WTC11 (cell line): ENCODE measurements around the gene PCLAF. TPM values are rescaled to one million over a fixed set of nuclear protein-coding genes. Genes with fewer than 3 reads are reported as not detected.

ENCODE experiments used
- ATAC-seq: fragments of 200-7000 bp; cut with Tn5 transposase; 2 replicates; pipeline ENCODE4 v1.10.0; 2021; ENCODE audit warnings: mild to moderate bottlenecking, moderate library complexity
- CTCF ChIA-PET: fragments of 300-600 bp; sonication (Branson Sonifier 250); formaldehyde crosslinking; loops from one replicate; lab custom pipeline; 2021; ENCODE audit warnings: antibody characterized with exemption; lab: Charles Lee
- POLR2A ChIA-PET: fragments of 350-600 bp; sonication (Branson Sonifier 250); formaldehyde crosslinking; loops from one replicate; lab custom pipeline; 2021; ENCODE audit warnings: antibody characterized with exemption; lab: Charles Lee
- DNase-seq: peaks from one replicate; pipeline ENCODE4 v3.0.0; 2021; ENCODE audit warnings: low spot score
- H3K27ac Mint-ChIP-seq: 2 replicates; pipeline ENCODE4 v1.8.0; 2021; ENCODE audit warnings: mixed read lengths
- H3K27me3 Mint-ChIP-seq: 2 replicates; pipeline ENCODE4 v1.8.0; 2021; ENCODE audit warnings: low read depth, mild to moderate bottlenecking, moderate library complexity, mixed read lengths
- H3K36me3 Mint-ChIP-seq: 2 replicates; pipeline ENCODE4 v1.8.0; 2021; ENCODE audit warnings: mixed read lengths
- H3K4me1 Mint-ChIP-seq: 2 replicates; pipeline ENCODE4 v1.8.0; 2022; ENCODE audit warnings: mixed read lengths
- H3K4me3 Mint-ChIP-seq: 2 replicates; pipeline ENCODE4 v1.8.0; 2021; ENCODE audit warnings: mild to moderate bottlenecking, moderate library complexity, mixed read lengths
- H3K9me3 Mint-ChIP-seq: 2 replicates; pipeline ENCODE4 v1.8.0; 2021; ENCODE audit warnings: mixed read lengths
- CREM ChIP-seq: sonication (generic); formaldehyde crosslinking; IDR thresholded peaks from 2 replicates; pipeline ENCODE4 v1.8.1; 2022; ENCODE audit warnings: mild to moderate bottlenecking, missing genetic modification reagents, moderate library complexity
- FOXK1 ChIP-seq: sonication (generic); formaldehyde crosslinking; IDR thresholded peaks from 2 replicates; pipeline ENCODE4 v1.8.0; 2022; ENCODE audit warnings: mild to moderate bottlenecking, moderate library complexity, missing genetic modification reagents
- FOXP1 ChIP-seq: sonication (generic); formaldehyde crosslinking; IDR thresholded peaks from 2 replicates; pipeline ENCODE4 v1.8.0; 2022; ENCODE audit warnings: missing genetic modification reagents, mild to moderate bottlenecking, moderate library complexity, borderline replicate concordance
- GABPB1 ChIP-seq: sonication (generic); formaldehyde crosslinking; IDR thresholded peaks from 2 replicates; pipeline ENCODE4 v1.8.1; 2023; ENCODE audit warnings: mild to moderate bottlenecking, missing genetic modification reagents
- GRHL2 ChIP-seq: fragments of 250-450 bp; sonication (Bioruptor Pico); IDR thresholded peaks from 2 replicates; pipeline ENCODE4 v1.8.0; 2022; ENCODE audit warnings: mild to moderate bottlenecking, moderate library complexity; ENCODE audit not compliant: insufficient replicate concordance, severe bottlenecking
- KAT7 ChIP-seq: sonication (generic); formaldehyde crosslinking; IDR thresholded peaks from 2 replicates; pipeline ENCODE4 v1.8.1; 2023; ENCODE audit warnings: missing genetic modification reagents, mild to moderate bottlenecking, borderline replicate concordance
- MXD4 ChIP-seq: fragments of 250-450 bp; sonication (Bioruptor Pico); IDR thresholded peaks from 2 replicates; pipeline ENCODE4 v1.8.0; 2021; ENCODE audit warnings: mild to moderate bottlenecking, moderate library complexity, borderline replicate concordance
- RELA ChIP-seq: sonication (generic); formaldehyde crosslinking; IDR thresholded peaks from 2 replicates; pipeline ENCODE4 v1.8.1; 2022; ENCODE audit warnings: missing genetic modification reagents, mild to moderate bottlenecking, borderline replicate concordance
- RORB ChIP-seq: fragments of 250-450 bp; sonication (Bioruptor Pico); IDR thresholded peaks from 2 replicates; pipeline ENCODE4 v1.9.0; 2021; ENCODE audit warnings: mild to moderate bottlenecking
- SMAD3 ChIP-seq: sonication (generic); formaldehyde crosslinking; IDR thresholded peaks from 2 replicates; pipeline ENCODE4 v1.8.0; 2022; ENCODE audit warnings: missing genetic modification reagents, mild to moderate bottlenecking, borderline replicate concordance
- SMAD4 ChIP-seq: sonication (generic); formaldehyde crosslinking; IDR thresholded peaks from 2 replicates; pipeline ENCODE4 v1.8.0; 2022; ENCODE audit warnings: mild to moderate bottlenecking, missing genetic modification reagents
- ZBTB21 ChIP-seq: sonication (generic); formaldehyde crosslinking; IDR thresholded peaks from 2 replicates; pipeline ENCODE4 v1.8.1; 2023; ENCODE audit warnings: mild to moderate bottlenecking, missing genetic modification reagents, borderline replicate concordance
- ZNF416 ChIP-seq: fragments of 250-450 bp; sonication (Bioruptor Pico); IDR thresholded peaks from 2 replicates; pipeline ENCODE4 v1.9.0; 2021; ENCODE audit warnings: mild to moderate bottlenecking, inconsistent platforms
- total RNA-seq: library from RNA; stranded (reverse); gene quantifications from 3 replicates; pipeline ENCODE4 v1.2.3, GENCODE V29; 2021
- TF ChIP-seq, protein P1 (sequence below): sonication (generic); formaldehyde crosslinking; conservative IDR thresholded peaks from 2 replicates; pipeline ENCODE4 v1.8.1; 2023; ENCODE audit warnings: mild to moderate bottlenecking, low read depth, missing genetic modification reagents, moderate library complexity
- TF ChIP-seq, protein P2 (sequence below): sonication (generic); formaldehyde crosslinking; IDR thresholded peaks from 2 replicates; pipeline ENCODE4 v1.8.0; 2022; ENCODE audit warnings: mild to moderate bottlenecking, missing genetic modification reagents
- TF ChIP-seq, protein P3 (sequence below): sonication (generic); formaldehyde crosslinking; IDR thresholded peaks from 2 replicates; pipeline ENCODE4 v1.8.0; 2023; ENCODE audit warnings: missing genetic modification reagents
- TF ChIP-seq, protein P4 (sequence below): fragments of 250-450 bp; sonication (Bioruptor Pico); IDR thresholded peaks from 2 replicates; pipeline ENCODE4 v1.9.0; 2021; ENCODE audit warnings: mild to moderate bottlenecking
- TF ChIP-seq, protein P5 (sequence below): sonication (generic); formaldehyde crosslinking; IDR thresholded peaks from 2 replicates; pipeline ENCODE4 v1.8.1; 2023; ENCODE audit warnings: mild to moderate bottlenecking, missing genetic modification reagents
- TF ChIP-seq, protein P6 (sequence below): sonication (generic); formaldehyde crosslinking; IDR thresholded peaks from 2 replicates; pipeline ENCODE4 v1.8.0; 2022; ENCODE audit warnings: mild to moderate bottlenecking, missing genetic modification reagents
- TF ChIP-seq, protein P7 (sequence below): sonication (generic); formaldehyde crosslinking; IDR thresholded peaks from 2 replicates; pipeline ENCODE4 v1.8.1; 2023; ENCODE audit warnings: mild to moderate bottlenecking, missing genetic modification reagents, moderate library complexity
- TF ChIP-seq, protein P8 (sequence below): sonication (generic); formaldehyde crosslinking; IDR thresholded peaks from 2 replicates; pipeline ENCODE4 v1.8.1; 2022; ENCODE audit warnings: mild to moderate bottlenecking, missing genetic modification reagents, moderate library complexity, borderline replicate concordance

PCLAF gene
- total RNA-seq, 1 experiment from 2014 or later = 27.2 TPM

DNA sequence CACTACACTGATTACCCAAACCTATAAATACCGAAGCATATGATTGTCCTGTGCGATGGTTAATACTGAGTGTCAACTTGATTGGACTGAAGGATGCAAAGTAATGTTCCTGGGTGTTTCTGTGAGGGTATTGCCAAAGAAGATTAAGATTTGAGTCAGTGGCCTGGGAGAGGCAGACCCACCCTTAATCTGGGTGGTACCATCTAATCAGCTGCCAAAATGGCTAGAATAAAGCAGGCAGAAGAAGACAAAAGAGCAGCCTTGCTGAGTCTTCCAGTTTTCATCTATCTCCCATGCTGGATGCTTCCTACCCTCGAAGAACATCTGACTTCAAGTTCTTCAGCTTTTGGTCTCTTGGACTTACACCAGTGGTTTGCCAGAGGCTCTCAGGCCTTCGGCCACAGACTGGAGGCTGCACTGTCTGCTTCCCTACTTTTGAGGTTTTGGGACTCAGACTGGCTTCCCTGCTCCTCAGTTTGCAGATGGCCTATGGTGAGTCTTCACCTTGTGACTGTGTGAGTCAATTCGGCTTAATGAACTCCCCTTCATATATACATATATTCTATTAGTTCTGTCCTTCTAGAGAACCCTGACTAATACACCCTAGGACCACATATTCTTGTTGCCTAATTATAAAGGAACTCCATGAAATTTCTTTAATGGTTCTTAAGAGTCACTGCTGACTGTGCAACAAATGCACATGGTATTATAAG is 56.9 kb downstream of the PCLAF start:
- POLR2A ChIA-PET = no interaction called here
- no peaks in the 10 kb centered on the region for H3K4me1 Mint-ChIP-seq
- no peaks in the 10 kb centered on the region for H3K27me3 Mint-ChIP-seq
- no peak overlapping the region for H3K27ac Mint-ChIP-seq
- no peaks in the 10 kb centered on the region for H3K9me3 Mint-ChIP-seq
- no peak for ATAC-seq
- no peak overlapping the region for H3K4me3 Mint-ChIP-seq
- CTCF ChIA-PET = no interaction called here
- DNase-seq = no peak
- TF ChIP-seq, protein P1, sequence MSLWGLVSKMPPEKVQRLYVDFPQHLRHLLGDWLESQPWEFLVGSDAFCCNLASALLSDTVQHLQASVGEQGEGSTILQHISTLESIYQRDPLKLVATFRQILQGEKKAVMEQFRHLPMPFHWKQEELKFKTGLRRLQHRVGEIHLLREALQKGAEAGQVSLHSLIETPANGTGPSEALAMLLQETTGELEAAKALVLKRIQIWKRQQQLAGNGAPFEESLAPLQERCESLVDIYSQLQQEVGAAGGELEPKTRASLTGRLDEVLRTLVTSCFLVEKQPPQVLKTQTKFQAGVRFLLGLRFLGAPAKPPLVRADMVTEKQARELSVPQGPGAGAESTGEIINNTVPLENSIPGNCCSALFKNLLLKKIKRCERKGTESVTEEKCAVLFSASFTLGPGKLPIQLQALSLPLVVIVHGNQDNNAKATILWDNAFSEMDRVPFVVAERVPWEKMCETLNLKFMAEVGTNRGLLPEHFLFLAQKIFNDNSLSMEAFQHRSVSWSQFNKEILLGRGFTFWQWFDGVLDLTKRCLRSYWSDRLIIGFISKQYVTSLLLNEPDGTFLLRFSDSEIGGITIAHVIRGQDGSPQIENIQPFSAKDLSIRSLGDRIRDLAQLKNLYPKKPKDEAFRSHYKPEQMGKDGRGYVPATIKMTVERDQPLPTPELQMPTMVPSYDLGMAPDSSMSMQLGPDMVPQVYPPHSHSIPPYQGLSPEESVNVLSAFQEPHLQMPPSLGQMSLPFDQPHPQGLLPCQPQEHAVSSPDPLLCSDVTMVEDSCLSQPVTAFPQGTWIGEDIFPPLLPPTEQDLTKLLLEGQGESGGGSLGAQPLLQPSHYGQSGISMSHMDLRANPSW (CRISPR knock-in tag) = no peak
- TF ChIP-seq, protein P2, sequence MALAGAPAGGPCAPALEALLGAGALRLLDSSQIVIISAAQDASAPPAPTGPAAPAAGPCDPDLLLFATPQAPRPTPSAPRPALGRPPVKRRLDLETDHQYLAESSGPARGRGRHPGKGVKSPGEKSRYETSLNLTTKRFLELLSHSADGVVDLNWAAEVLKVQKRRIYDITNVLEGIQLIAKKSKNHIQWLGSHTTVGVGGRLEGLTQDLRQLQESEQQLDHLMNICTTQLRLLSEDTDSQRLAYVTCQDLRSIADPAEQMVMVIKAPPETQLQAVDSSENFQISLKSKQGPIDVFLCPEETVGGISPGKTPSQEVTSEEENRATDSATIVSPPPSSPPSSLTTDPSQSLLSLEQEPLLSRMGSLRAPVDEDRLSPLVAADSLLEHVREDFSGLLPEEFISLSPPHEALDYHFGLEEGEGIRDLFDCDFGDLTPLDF (CRISPR knock-in tag) = no peak
- TF ChIP-seq GRHL2 (CRISPR knock-in tag) (no peak), ZNF416 (CRISPR knock-in tag) (no peak), ZBTB21 (CRISPR knock-in tag) (no peak), GABPB1 (CRISPR knock-in tag) (no peak)
- TF ChIP-seq, all 79 proteins: peak for 0
- no peaks in the 10 kb centered on the region for H3K36me3 Mint-ChIP-seq

DNA sequence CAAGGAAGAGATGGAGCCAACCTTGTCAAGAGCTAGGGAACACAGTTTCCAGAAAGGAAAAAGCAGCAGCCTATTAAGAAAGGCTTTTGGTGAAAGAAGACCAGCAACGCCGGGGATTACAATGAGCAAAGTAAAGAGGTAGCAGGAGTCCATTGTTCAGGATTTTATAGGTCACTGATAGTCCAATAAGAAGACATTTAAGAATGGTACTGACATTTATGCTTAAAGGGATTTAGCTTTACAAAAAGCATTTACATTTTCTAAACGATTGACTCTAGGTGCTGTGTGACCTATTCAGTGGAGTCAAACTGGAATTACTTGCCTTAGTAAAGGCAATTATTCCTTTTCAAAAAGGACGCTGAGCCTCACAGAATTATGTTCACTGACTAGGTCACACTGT is 66.0 kb downstream of the PCLAF start:
- no peak overlapping the region; the same call in 1 of the 2 replicates for H3K27ac Mint-ChIP-seq
- no peak for ATAC-seq

More for the DNA sequence above, 66.0 kb downstream of the PCLAF start:
- Mint-ChIP-seq H3K9me3 (no peaks in the 10 kb centered on the region), H3K4me3 (no peak overlapping the region), H3K36me3 (no peaks in the 10 kb centered on the region), H3K4me1 (peaks cover 7% of the 10 kb centered on the region; the same call in 1 of the 2 replicates), H3K27me3 (no peaks in the 10 kb centered on the region)
- TF ChIP-seq SMAD4 (no peak), FOXP1 (no peak), GABPB1 (CRISPR knock-in tag) (no peak), KAT7 (CRISPR knock-in tag) (no peak), RELA (no peak), MXD4 (CRISPR knock-in tag) (no peak), FOXK1 (CRISPR knock-in tag) (no peak), SMAD3 (no peak), ZBTB21 (CRISPR knock-in tag) (no peak), CREM (CRISPR knock-in tag) (no peak), RORB (CRISPR knock-in tag) (no peak)
- TF ChIP-seq, protein P3, sequence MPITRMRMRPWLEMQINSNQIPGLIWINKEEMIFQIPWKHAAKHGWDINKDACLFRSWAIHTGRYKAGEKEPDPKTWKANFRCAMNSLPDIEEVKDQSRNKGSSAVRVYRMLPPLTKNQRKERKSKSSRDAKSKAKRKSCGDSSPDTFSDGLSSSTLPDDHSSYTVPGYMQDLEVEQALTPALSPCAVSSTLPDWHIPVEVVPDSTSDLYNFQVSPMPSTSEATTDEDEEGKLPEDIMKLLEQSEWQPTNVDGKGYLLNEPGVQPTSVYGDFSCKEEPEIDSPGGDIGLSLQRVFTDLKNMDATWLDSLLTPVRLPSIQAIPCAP (CRISPR knock-in tag) = no peak
- TF ChIP-seq, protein P4, sequence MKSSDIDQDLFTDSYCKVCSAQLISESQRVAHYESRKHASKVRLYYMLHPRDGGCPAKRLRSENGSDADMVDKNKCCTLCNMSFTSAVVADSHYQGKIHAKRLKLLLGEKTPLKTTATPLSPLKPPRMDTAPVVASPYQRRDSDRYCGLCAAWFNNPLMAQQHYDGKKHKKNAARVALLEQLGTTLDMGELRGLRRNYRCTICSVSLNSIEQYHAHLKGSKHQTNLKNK (CRISPR knock-in tag) = no peak
- TF ChIP-seq, protein P5, sequence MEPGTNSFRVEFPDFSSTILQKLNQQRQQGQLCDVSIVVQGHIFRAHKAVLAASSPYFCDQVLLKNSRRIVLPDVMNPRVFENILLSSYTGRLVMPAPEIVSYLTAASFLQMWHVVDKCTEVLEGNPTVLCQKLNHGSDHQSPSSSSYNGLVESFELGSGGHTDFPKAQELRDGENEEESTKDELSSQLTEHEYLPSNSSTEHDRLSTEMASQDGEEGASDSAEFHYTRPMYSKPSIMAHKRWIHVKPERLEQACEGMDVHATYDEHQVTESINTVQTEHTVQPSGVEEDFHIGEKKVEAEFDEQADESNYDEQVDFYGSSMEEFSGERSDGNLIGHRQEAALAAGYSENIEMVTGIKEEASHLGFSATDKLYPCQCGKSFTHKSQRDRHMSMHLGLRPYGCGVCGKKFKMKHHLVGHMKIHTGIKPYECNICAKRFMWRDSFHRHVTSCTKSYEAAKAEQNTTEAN = no peak
- TF ChIP-seq, protein P6, sequence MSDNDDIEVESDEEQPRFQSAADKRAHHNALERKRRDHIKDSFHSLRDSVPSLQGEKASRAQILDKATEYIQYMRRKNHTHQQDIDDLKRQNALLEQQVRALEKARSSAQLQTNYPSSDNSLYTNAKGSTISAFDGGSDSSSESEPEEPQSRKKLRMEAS (CRISPR knock-in tag) = no peak
- TF ChIP-seq, protein P7, sequence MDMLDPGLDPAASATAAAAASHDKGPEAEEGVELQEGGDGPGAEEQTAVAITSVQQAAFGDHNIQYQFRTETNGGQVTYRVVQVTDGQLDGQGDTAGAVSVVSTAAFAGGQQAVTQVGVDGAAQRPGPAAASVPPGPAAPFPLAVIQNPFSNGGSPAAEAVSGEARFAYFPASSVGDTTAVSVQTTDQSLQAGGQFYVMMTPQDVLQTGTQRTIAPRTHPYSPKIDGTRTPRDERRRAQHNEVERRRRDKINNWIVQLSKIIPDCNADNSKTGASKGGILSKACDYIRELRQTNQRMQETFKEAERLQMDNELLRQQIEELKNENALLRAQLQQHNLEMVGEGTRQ (CRISPR knock-in tag) = no peak
- TF ChIP-seq, protein P8, sequence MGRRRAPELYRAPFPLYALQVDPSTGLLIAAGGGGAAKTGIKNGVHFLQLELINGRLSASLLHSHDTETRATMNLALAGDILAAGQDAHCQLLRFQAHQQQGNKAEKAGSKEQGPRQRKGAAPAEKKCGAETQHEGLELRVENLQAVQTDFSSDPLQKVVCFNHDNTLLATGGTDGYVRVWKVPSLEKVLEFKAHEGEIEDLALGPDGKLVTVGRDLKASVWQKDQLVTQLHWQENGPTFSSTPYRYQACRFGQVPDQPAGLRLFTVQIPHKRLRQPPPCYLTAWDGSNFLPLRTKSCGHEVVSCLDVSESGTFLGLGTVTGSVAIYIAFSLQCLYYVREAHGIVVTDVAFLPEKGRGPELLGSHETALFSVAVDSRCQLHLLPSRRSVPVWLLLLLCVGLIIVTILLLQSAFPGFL = no peak
- ChIA-PET CTCF (interaction anchor here (0.5 to 0.6 kb wide), 2 partner anchors 93 to 160 kb away, joined by 3 read pairs; no protein-coding TSS in a partner anchor), POLR2A (no interaction called here)
- no peak for DNase-seq
